HG03354 (cell line): Measurements from ENCODE around the gene KCNN2.
A peak's percentile ranks its signal among the peaks of the same experiment; 100 is the strongest.

ENCODE experiments used
- ATAC-seq: cut with Tn5 transposase; IDR thresholded peaks from one replicate; pipeline ENCODE4 v1.9.1; 2021; ENCODE audit warnings: mild to moderate bottlenecking; ENCODE audit not compliant: unreplicated experiment, poor library complexity, severe bottlenecking

KCNN2 gene

GRCh38 chr5:114361724-114362196, at the start of gene KCNN2:
Gene KCNN2 (plus strand): TSS chr5:114362070. CDS start chr5:114362140, 70 bp downstream.
- peak; percentile 66 for ATAC-seq

GRCh38 chr5:114312658-114313057, 49.2 kb upstream of the KCNN2 start:
- ATAC-seq, result no peak

GRCh38 chr5:114314061-114314460, 47.8 kb upstream of the KCNN2 start:
- no peak for ATAC-seq

GRCh38 chr5:114316167-114316566, 45.7 kb upstream of the KCNN2 start:
- ATAC-seq, result no peak

- no peak for ATAC-seq
These were observed 44.1 kb upstream of the KCNN2 start for GRCh38 chr5:114317751-114318150.

GRCh38 chr5:114319236-114319635, 42.6 kb upstream of the KCNN2 start:
- ATAC-seq, result no peak

GRCh38 chr5:114319821-114320220, 42.0 kb upstream of the KCNN2 start:
- ATAC-seq, result no peak

- no peak for ATAC-seq
These were observed 37.6 kb upstream of the KCNN2 start for GRCh38 chr5:114324282-114324681.

GRCh38 chr5:114325541-114325940, 36.3 kb upstream of the KCNN2 start:
- no peak for ATAC-seq

- ATAC-seq, result no peak
These were observed 34.4 kb upstream of the KCNN2 start for GRCh38 chr5:114327474-114327873.

GRCh38 chr5:114327987-114328386, 33.9 kb upstream of the KCNN2 start:
- ATAC-seq, result peak; percentile 51

- no peak for ATAC-seq
These were observed 30.8 kb upstream of the KCNN2 start for GRCh38 chr5:114330916-114331531.

- no peak for ATAC-seq
These were observed 29.4 kb upstream of the KCNN2 start for GRCh38 chr5:114332493-114332892.

GRCh38 chr5:114332925-114333324, 28.9 kb upstream of the KCNN2 start:
- no peak for ATAC-seq

GRCh38 chr5:114335391-114335790, 26.5 kb upstream of the KCNN2 start:
- ATAC-seq, result no peak

GRCh38 chr5:114339108-114339507, 22.8 kb upstream of the KCNN2 start:
- ATAC-seq, result no peak

GRCh38 chr5:114346181-114346580, 15.7 kb upstream of the KCNN2 start:
- no peak for ATAC-seq

- ATAC-seq, result no peak
These were observed 6.6 kb upstream of the KCNN2 start for GRCh38 chr5:114355086-114355830.

GRCh38 chr5:114358329-114358728, 3.5 kb upstream of the KCNN2 start:
- no peak for ATAC-seq

- ATAC-seq, result no peak
These were observed 1.5 kb upstream of the KCNN2 start for GRCh38 chr5:114360357-114360756.
